ENCODE measurements around the gene TMCC2.

TMCC2 gene

GRCh38 chr1:205241366-205242030 is 13.8 kb downstream of the TMCC2 start:
- H3K9me3 ChIP-seq (ENCODE audit: control insufficient read depth, insufficient read depth, low read length), result no peaks in the 10 kb centered on the region
- no peak overlapping the region for H3K9ac ChIP-seq (ENCODE audit: low read depth, low read length)
- H3K4me1 ChIP-seq (ENCODE audit: control insufficient read depth, insufficient read depth, low read length), result no peaks in the 10 kb centered on the region
- no peak overlapping the region for H3K27ac ChIP-seq (ENCODE audit: low read depth, low read length)
- peaks cover 8% of the 10 kb centered on the region for H3K36me3 ChIP-seq (ENCODE audit: control insufficient read depth, insufficient read depth, low read length)
- H3K27me3 ChIP-seq (ENCODE audit: control insufficient read depth, insufficient read depth, low read length), result no peaks in the 10 kb centered on the region
- H3K4me3 ChIP-seq (ENCODE audit: low read depth, low read length), result no peak overlapping the region

- Histone ChIP-seq H3K4me1 (ENCODE audit: control insufficient read depth, insufficient read depth, low read length) (peaks cover 3% of the 10 kb centered on the region; the same call in 1 of the 2 replicates), H3K36me3 (ENCODE audit: control insufficient read depth, insufficient read depth, low read length) (peaks cover 8% of the 10 kb centered on the region), H3K27ac (ENCODE audit: low read depth, low read length) (no peak overlapping the region), H3K9ac (ENCODE audit: low read depth, low read length) (no peak overlapping the region), H3K27me3 (ENCODE audit: control insufficient read depth, insufficient read depth, low read length) (no peaks in the 10 kb centered on the region), H3K4me3 (ENCODE audit: low read depth, low read length) (no peak overlapping the region), H3K9me3 (ENCODE audit: control insufficient read depth, insufficient read depth, low read length) (no peaks in the 10 kb centered on the region)
These were observed 15.8 kb downstream of the TMCC2 start for GRCh38 chr1:205243350-205244191.

GRCh38 chr1:205244384-205244783 is 16.6 kb downstream of the TMCC2 start:
- Histone ChIP-seq H3K36me3 (ENCODE audit: control insufficient read depth, insufficient read depth, low read length) (peaks cover 8% of the 10 kb centered on the region), H3K9ac (ENCODE audit: low read depth, low read length) (no peak overlapping the region), H3K9me3 (ENCODE audit: control insufficient read depth, insufficient read depth, low read length) (no peaks in the 10 kb centered on the region), H3K27ac (ENCODE audit: low read depth, low read length) (no peak overlapping the region), H3K27me3 (ENCODE audit: control insufficient read depth, insufficient read depth, low read length) (no peaks in the 10 kb centered on the region), H3K4me3 (ENCODE audit: low read depth, low read length) (no peak overlapping the region), H3K4me1 (ENCODE audit: control insufficient read depth, insufficient read depth, low read length) (peaks cover 3% of the 10 kb centered on the region; the same call in 1 of the 2 replicates)

GRCh38 chr1:205245096-205245495 is 17.4 kb downstream of the TMCC2 start:
- Histone ChIP-seq H3K27ac (ENCODE audit: low read depth, low read length) (no peak overlapping the region), H3K9ac (ENCODE audit: low read depth, low read length) (no peak overlapping the region), H3K9me3 (ENCODE audit: control insufficient read depth, insufficient read depth, low read length) (no peaks in the 10 kb centered on the region), H3K27me3 (ENCODE audit: control insufficient read depth, insufficient read depth, low read length) (no peaks in the 10 kb centered on the region), H3K4me1 (ENCODE audit: control insufficient read depth, insufficient read depth, low read length) (peaks cover 3% of the 10 kb centered on the region; the same call in 1 of the 2 replicates), H3K4me3 (ENCODE audit: low read depth, low read length) (no peak overlapping the region), H3K36me3 (ENCODE audit: control insufficient read depth, insufficient read depth, low read length) (peaks cover 8% of the 10 kb centered on the region)

GRCh38 chr1:205246351-205247119 is 18.8 kb downstream of the TMCC2 start:
- no peak overlapping the region for H3K4me3 ChIP-seq (ENCODE audit: low read depth, low read length)
- peaks cover 3% of the 10 kb centered on the region; the same call in 1 of the 2 replicates for H3K4me1 ChIP-seq (ENCODE audit: control insufficient read depth, insufficient read depth, low read length)
- no peak overlapping the region for H3K9ac ChIP-seq (ENCODE audit: low read depth, low read length)
- no peaks in the 10 kb centered on the region for H3K9me3 ChIP-seq (ENCODE audit: control insufficient read depth, insufficient read depth, low read length)
- no peaks in the 10 kb centered on the region for H3K27me3 ChIP-seq (ENCODE audit: control insufficient read depth, insufficient read depth, low read length)
- peaks cover 7% of the 10 kb centered on the region for H3K36me3 ChIP-seq (ENCODE audit: control insufficient read depth, insufficient read depth, low read length)
- H3K27ac ChIP-seq (ENCODE audit: low read depth, low read length), result no peak overlapping the region

- no peaks in the 10 kb centered on the region for H3K9me3 ChIP-seq (ENCODE audit: control insufficient read depth, insufficient read depth, low read length)
- no peak overlapping the region for H3K27ac ChIP-seq (ENCODE audit: low read depth, low read length)
- H3K4me3 ChIP-seq (ENCODE audit: low read depth, low read length), result no peak overlapping the region
- H3K27me3 ChIP-seq (ENCODE audit: control insufficient read depth, insufficient read depth, low read length), result no peaks in the 10 kb centered on the region
- H3K36me3 ChIP-seq (ENCODE audit: control insufficient read depth, insufficient read depth, low read length), result no peaks in the 10 kb centered on the region; the same call in 1 of the 2 replicates
- H3K9ac ChIP-seq (ENCODE audit: low read depth, low read length), result no peak overlapping the region
- H3K4me1 ChIP-seq (ENCODE audit: control insufficient read depth, insufficient read depth, low read length), result peaks cover 3% of the 10 kb centered on the region; the same call in 1 of the 2 replicates
These were observed 19.6 kb downstream of the TMCC2 start for GRCh38 chr1:205247130-205247921.

GRCh38 chr1:205248793-205249601 is 21.3 kb downstream of the TMCC2 start:
- no peaks in the 10 kb centered on the region for H3K27me3 ChIP-seq (ENCODE audit: control insufficient read depth, insufficient read depth, low read length)

GRCh38 chr1:205249651-205250050 is 21.9 kb downstream of the TMCC2 start:
- Histone ChIP-seq H3K27me3 (ENCODE audit: control insufficient read depth, insufficient read depth, low read length) (no peaks in the 10 kb centered on the region), H3K9me3 (ENCODE audit: control insufficient read depth, insufficient read depth, low read length) (no peaks in the 10 kb centered on the region), H3K27ac (ENCODE audit: low read depth, low read length) (no peak overlapping the region), H3K36me3 (ENCODE audit: control insufficient read depth, insufficient read depth, low read length) (no peaks in the 10 kb centered on the region), H3K4me3 (ENCODE audit: low read depth, low read length) (no peak overlapping the region), H3K9ac (ENCODE audit: low read depth, low read length) (no peak overlapping the region), H3K4me1 (ENCODE audit: control insufficient read depth, insufficient read depth, low read length) (peaks cover 3% of the 10 kb centered on the region; the same call in 1 of the 2 replicates)

More at GRCh38 chr1:205248793-205249601, 21.3 kb downstream of the TMCC2 start:
- Histone ChIP-seq H3K4me3 (ENCODE audit: low read depth, low read length) (no peak overlapping the region), H3K27ac (ENCODE audit: low read depth, low read length) (no peak overlapping the region), H3K36me3 (ENCODE audit: control insufficient read depth, insufficient read depth, low read length) (no peaks in the 10 kb centered on the region), H3K9me3 (ENCODE audit: control insufficient read depth, insufficient read depth, low read length) (no peaks in the 10 kb centered on the region), H3K9ac (ENCODE audit: low read depth, low read length) (no peak overlapping the region), H3K4me1 (ENCODE audit: control insufficient read depth, insufficient read depth, low read length) (peaks cover 3% of the 10 kb centered on the region; the same call in 1 of the 2 replicates)

- no peaks in the 10 kb centered on the region for H3K9me3 ChIP-seq (ENCODE audit: control insufficient read depth, insufficient read depth, low read length)
- no peak overlapping the region for H3K4me3 ChIP-seq (ENCODE audit: low read depth, low read length)
- H3K4me1 ChIP-seq (ENCODE audit: control insufficient read depth, insufficient read depth, low read length), result peaks cover 3% of the 10 kb centered on the region; the same call in 1 of the 2 replicates
- H3K27ac ChIP-seq (ENCODE audit: low read depth, low read length), result no peak overlapping the region
- no peak overlapping the region for H3K9ac ChIP-seq (ENCODE audit: low read depth, low read length)
- H3K36me3 ChIP-seq (ENCODE audit: control insufficient read depth, insufficient read depth, low read length), result no peaks in the 10 kb centered on the region
- H3K27me3 ChIP-seq (ENCODE audit: control insufficient read depth, insufficient read depth, low read length), result no peaks in the 10 kb centered on the region
These were observed 23.0 kb downstream of the TMCC2 start for GRCh38 chr1:205250699-205251098.
